GM21825 (cell line): Measurements from ENCODE around the gene IGSF5.

Source experiments
- ATAC-seq: cut with Tn5 transposase; IDR thresholded peaks from one replicate; pipeline ENCODE4 v1.9.1; 2021; ENCODE audit warnings: mild to moderate bottlenecking, moderate library complexity; ENCODE audit not compliant: unreplicated experiment

Gene IGSF5

DNA sequence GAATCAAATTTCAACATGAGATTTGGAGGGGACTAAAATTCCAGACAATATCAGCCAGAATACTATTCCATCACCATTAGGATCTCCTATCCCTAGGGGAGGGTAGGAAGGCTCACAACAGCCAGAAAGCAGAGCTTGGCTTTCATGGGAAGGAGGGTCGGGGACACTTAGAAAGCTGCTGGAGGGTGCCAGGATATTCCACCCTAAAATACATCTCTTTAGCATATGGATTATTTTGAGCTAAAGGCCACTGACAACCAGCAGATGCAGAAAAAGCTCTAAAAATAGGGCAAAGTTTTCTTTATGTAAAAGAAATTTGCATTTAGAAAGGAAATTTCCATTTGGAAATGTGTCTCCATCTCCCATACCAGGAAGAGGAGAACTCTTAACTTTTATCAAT, 68.0 kb downstream of the IGSF5 start:
- no peak for ATAC-seq

DNA sequence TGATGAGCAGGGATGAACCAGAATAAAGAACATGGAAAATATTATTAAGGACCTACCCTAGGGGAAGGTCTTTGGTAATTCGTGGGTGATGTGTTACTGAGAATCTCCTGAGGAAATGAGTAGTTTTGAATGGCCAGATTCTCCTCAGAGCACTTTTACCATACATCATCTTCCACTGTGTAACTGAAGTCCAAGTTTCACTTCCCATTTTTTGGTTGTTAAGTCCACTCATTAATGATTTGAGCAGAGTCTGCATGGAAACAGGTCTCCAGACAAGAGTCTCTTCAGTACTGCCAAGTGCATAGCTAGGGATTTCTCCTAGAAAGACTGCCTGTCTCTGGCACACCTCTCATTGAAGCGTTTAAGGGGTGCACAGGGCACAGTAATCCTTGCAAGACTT, 73.6 kb downstream of the IGSF5 start:
- ATAC-seq, result no peak

DNA sequence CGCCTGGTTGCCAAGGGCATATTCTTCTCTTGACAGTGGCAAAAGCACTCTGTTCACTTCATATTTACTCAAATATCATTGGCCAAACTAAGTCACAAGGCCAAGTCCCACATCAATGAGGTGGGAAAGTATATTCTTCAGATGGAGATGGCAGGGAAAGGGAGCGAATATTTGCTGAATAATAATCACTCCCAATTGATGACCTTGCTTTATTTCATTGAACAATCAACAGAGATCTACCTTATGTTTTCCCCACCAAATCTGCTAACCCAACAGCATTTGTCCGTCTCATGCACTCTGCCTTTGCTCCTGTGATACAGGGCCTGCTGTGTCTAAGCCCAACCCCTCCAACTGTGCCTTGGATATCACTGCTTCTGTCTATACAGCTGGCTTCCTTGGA, 77.1 kb downstream of the IGSF5 start:
- ATAC-seq, result no peak

DNA sequence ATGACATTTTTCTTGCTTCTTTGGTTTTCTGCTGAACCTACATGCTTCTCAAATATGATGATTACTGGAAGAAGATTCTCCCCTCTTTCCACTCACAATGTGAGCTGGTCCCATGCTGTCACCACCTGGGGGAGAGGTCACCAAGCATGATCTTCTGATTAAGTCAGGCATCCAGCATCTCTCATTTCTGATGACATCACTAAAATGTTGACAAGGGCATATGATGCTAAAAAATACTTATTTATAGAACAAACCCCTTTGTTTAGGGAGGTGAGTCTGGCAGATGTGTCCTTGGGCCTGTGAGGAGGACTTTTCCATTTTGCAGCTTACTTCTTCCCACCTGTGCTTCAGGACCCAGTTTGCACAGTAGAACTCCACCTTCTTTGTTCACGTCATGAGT, 80.3 kb downstream of the IGSF5 start:
- no peak for ATAC-seq

DNA sequence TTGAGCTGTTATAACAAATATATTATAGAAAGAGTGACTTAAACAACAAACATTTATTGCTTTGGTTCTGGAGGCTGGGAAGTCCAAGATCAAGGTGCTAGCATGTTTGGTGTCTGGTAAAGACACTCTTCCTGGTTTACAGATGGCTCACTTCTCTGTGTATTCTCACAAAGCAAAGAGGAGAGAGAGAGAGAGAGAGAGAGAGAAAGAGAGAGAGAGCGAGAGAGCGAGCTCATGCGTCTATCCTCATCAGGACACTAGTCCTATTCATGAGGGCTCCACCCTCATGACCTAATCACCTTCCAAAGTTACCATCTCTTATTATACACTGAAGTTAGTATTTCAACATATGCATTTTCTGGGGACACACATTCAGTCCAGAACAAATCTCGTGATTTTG, 89.6 kb downstream of the IGSF5 start:
- ATAC-seq, result no peak

DNA sequence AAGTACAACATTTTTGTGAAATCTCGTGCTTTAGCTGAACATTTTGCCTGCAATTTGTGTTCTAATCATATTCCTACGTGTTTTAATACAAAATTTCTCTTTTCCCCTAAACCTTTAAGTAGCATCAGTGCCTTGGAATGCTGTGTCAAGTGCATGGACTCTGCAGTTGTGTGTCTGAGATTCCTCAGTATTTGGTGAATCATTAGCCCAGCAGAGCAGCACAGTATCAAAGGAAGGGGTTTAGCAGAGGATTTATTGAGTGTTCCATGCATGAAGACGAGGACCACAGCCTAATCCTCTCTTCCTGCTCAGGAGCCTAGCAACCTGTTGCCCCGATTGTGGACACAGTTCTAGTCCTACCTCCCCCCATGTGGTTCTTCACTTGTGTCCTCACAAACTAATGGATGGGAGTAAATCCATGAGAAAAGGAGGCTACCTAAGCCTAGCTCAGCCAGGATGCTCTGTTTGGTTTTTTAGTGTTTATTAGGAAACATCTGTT, 92.9 kb downstream of the IGSF5 start:
- no peak for ATAC-seq

DNA sequence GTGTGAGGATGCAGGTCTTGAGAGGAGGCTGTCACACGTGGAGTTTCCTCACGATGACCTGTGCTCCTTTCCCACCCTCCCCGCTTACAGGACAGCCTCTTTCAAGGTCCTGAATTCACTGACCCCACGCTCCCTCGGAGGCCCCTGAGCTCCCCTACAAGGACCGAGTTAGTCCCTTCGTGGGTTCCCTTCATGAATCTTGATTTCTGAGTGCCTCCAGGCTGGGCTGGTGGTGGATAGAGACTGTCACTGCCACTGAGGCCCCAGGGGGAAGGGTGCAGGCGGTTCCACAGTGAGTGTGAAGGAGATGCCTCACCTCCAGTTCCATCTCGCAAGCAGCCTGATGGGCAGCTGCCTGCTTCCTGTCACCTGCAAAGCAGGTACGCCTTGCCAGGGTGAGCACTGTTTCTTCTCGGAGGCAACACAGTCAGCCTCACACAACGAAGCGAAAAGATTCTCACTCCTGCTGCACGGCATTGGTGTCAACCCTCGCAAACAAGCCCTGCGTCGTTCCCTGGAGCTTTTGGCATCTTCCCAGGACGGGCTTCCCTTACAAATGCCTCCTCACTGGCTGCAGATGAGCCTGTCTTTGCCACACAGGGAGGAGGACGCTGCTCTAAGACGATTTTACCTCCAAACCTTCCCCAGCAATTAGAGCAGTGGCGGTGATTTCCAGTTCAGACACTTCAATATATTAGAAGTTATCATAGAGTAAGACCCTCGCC, 95.6 kb downstream of the IGSF5 start:
- ATAC-seq, result no peak

DNA sequence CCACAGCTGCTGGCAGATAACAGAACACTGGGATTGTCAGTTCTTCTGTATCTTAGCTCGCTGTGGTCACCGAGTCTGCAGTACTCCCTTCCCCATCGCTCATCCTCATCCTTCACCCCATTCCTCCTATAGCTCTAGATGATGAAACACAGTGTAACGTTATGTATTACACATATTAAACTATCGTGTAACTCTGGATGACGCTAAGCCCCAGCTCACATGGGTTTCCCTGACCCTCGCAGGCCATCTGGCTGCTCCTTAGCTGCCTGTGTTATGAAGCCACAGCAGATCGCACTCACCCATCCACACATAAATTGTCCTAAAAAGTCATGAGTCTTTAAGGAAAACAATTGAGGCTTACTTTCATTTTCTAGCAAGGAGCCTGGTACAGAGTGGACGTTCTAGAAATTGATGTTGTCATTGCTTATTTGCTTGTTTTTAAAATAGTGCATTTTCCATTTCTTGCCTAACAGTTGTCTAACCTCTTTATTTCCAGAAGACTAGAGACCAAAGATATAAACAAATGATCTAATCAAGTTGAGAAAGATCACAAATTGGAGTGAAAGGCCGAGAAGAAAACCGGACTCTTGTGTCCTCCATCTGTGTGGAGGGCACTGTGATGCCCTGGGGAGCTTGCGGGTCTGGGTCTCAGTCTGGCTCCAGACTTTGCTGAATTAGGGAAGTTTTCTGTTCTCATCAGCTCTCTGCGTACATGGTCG, 97.9 kb downstream of the IGSF5 start:
- no peak for ATAC-seq

DNA sequence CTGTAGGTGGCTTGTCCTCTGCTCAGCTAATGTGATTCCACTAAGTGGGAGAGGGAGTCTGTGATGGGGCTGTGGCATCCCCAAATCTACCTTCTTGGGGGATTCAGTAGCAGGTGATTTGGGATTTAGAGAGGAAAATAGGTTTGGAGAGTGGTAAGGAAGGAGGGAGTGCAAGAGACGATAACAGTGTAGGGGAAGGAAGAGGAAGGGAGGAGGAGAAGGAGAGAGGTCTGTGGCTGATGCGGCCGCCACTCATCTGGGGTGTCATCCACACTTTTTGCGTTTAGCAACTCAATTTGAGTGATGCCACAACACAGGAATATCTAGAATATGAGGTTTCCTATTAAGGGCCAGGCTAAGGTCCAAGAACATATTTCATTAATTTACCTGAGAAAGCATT, 98.5 kb downstream of the IGSF5 start:
- no peak for ATAC-seq

DNA sequence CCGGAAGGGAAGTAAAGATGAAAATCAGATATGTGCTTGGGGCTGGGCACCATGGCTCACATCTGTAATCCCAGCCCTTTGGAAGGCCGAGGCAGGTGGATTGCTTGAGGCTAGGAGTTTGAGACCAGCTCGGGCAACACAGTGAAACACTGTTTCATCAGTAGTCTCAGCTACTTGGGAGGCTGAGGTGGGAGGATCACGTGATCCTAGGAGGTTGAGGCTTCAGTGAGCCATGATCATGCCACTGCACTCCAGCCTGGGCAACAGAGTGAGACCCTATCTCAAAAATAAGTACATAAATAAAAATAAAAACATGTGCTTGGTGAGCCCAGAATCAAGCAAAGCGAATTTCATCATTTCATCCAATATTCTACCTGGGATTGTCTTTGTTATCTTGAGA, 98.9 kb downstream of the IGSF5 start:
- ATAC-seq, result no peak

DNA sequence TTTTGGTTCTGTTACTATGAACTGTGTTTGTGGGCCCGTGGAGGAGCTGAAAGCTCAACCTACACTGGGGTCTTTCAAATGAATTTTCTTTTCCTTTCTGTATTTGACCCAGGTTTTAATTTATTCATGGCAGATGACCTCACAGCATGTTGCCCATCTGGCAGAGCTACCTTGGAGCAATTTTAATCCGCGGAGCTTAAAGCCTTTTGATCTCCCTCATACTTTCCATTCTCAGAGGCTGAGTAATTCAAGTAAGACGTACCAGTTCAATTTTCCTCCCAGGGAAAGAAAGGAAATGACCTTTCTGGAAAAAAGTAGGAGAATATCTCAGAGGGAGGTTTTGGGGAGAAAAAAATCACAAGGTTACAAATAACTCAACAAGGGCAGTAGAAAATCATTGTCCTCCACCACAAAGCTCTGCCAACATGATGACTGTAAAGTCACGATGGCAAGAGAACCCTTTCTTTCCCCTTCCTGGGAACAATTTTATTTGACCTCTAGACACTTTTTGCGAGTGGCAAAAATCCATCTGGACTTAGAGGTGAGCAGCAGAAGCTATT, 100.7 kb downstream of the IGSF5 start:
- ATAC-seq, result no peak

DNA sequence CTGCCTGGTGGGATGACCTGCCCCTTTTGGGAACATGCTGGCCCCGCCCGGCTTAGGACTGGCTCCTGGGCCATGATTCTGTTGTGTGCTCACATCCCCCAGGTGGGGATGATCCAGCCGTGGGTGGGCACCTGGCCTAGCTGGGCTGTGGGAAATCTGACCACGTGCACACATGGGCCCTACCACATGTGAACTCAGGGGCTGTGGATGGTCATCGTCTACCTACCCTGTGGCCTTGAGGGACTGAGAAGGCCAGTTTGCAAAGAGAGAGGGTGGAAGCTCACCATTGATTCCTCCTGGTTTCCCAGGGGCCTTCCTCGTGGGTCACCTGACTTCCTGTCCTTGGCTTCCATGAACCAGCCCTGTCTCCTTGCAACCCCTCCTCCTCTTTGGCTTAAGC, 102.9 kb downstream of the IGSF5 start:
- no peak for ATAC-seq

DNA sequence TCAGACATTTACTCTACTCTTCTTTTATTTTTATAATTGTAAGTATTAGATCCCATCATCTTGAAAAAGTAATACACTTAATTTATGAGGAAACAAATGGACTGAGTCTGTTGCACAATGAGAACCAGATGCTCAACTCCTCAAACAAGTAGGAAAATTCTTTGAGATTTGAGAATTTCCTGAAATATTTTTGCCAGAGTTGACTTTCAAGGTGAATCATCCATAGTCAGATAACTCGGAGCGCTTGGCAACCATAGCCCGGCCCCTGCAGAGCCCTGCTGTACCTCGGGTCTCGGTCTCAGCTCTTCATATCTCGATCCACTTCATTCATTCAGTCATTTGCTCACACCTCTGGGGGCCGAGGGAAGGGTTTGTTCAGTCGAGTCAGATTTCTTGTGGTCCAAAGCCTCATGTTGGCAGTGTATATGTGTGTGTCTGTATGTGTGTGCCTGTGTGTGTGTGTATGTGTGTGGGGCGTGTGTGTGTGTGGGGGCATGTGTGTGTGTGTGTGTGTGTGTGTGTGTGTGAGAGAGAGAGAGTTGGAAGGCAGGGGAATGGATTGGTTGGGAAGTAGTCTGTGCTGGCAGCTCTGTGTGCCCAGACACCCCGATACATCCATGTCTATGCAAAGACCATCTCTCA, 104.2 kb downstream of the IGSF5 start:
- ATAC-seq, result no peak

DNA sequence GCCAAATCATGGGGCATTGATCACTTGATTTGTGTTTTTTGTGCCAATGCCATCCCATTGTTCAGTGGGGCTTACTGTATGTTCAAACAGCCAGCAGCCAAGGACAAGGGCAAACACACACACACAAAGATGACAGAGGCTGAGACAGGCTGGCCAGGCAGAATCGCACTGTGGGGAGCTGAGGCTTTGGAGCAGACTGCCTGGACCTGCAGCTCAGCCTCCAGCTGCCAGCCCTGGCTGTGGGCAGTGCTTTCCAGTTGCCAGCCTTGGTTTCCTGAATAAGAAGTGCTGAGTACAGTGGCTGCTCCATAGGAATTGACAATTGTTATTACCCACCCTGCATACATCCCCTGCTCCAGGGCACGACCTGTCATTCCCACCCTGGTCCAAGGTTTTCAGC, 105.3 kb downstream of the IGSF5 start:
- no peak for ATAC-seq

DNA sequence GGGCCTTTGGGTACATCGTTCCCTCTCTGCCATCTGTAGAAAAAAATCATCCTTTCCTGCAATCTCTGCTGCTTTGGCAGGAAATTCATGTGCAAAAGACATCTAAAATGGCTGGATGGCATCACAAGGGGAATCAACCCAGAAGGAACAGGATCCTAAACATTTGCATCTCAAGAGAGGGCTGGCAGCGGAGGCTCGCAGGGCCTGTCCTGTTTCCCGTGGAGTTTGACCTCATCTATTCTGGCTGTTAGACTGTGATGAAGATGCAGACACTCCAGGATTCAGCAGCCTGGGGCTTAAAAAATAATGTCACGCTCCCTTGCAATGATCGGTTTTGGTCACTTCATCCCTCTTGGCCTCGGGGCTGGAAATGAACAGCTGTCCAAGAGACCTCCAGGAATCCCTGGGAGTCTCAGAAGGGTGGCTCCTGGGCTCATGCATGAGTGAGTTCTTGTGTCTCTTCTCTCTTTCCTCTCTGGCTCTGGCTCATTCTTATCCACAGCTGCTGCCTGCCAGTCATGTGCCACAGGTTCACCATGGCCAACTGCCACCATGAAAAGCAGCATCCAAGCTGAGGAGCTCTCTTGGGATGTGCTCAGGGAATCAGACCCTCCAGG, 106.1 kb downstream of the IGSF5 start:
- no peak for ATAC-seq
